ENCODE data around the gene P2RY13. TPM values are rescaled to one million over a fixed set of nuclear protein-coding genes. Genes with fewer than 3 reads are reported as not detected.

The P2RY13 gene
- polyA plus RNA-seq, 1 donor, result 4.9 TPM

DNA sequence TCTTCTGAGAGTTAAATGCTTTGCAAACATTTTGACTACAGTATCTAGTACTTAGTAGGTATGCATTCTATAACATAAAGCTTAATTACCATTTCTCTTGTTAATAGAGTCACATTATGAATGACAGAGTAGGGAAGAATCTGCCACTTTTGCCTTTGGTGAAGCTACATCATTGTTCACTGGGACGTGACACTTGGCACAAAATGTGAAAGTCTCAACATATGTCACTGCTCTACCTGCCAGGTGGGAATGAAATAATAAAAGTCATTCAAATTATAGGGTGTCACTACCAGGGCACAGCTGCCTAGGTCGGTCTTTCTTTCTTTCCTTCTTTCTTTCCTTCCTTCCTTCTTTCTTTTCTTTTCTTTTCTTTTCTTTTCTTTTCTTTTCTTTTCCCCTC, 30.3 kb downstream of the P2RY13 start:
- Histone ChIP-seq H3K27ac (ENCODE audit: low read length) (no peak overlapping the region), H3K36me3 (ENCODE audit: control insufficient read depth, insufficient read depth, low read length) (no peaks in the 10 kb centered on the region), H3K4me1 (ENCODE audit: control insufficient read depth, insufficient read depth, low read length) (no peaks in the 10 kb centered on the region), H3K4me3 (ENCODE audit: low read length) (no peak overlapping the region), H3K27me3 (ENCODE audit: control insufficient read depth, insufficient read depth, low read length) (no peaks in the 10 kb centered on the region), H3K9me3 (ENCODE audit: control insufficient read depth, low read depth, low read length) (no peaks in the 10 kb centered on the region)
- 82% methylated on average over 2 of the region's 2 CpGs for WGBS (ENCODE audit: insufficient coverage, low lambda C conversion rate)
- no peak for DNase-seq

DNA sequence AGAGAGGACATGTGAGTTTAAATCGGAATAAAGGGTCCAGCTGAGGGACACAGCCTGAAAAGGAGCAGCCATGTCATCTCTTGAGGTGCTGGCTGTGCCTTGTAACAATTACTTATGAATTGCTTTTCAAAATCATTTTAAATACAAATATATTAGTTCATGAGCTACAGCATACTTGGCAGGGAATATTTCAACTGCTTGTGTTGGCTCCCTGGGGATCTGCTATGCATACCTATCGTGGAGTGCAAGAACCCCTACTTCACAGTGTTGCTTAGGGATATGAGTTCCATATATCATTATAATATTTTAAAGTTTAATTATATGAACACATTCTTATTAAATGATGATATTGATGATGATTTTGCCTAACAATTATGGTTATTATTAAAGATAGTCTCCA, 31.9 kb downstream of the P2RY13 start:
- Histone ChIP-seq H3K27ac (ENCODE audit: low read length) (no peak overlapping the region), H3K4me3 (ENCODE audit: low read length) (no peak overlapping the region), H3K9me3 (ENCODE audit: control insufficient read depth, low read depth, low read length) (no peaks in the 10 kb centered on the region), H3K27me3 (ENCODE audit: control insufficient read depth, insufficient read depth, low read length) (no peaks in the 10 kb centered on the region), H3K4me1 (ENCODE audit: control insufficient read depth, insufficient read depth, low read length) (no peaks in the 10 kb centered on the region), H3K36me3 (ENCODE audit: control insufficient read depth, insufficient read depth, low read length) (no peaks in the 10 kb centered on the region)
- no peak for DNase-seq
- 43% methylated on average over 1 of the region's 2 CpGs for WGBS (ENCODE audit: insufficient coverage, low lambda C conversion rate)

DNA sequence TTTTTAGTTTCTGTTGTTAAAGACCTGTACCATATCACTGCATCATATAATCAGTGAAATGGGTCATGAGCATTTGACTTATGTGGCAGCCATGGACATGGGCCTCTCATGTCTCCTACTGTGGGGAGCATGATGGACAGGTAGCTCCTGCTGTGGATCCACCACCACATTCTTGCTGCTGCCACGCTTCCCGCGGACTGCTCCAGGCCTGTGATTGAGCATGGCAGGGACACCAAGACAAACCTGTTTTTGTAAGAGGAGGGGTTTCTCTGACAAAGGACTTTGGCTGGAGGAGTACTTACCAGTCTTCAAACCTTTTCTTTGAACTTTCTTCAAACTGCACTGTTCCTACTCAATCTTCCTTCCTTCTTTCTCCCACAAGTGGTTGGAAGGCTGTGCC, 33.1 kb downstream of the P2RY13 start:
- H3K9me3 ChIP-seq (ENCODE audit: control insufficient read depth, low read depth, low read length), result no peaks in the 10 kb centered on the region
- no peaks in the 10 kb centered on the region for H3K4me1 ChIP-seq (ENCODE audit: control insufficient read depth, insufficient read depth, low read length)
- H3K27ac ChIP-seq (ENCODE audit: low read length), result no peak overlapping the region
- H3K36me3 ChIP-seq (ENCODE audit: control insufficient read depth, insufficient read depth, low read length), result no peaks in the 10 kb centered on the region
- no CpG with 5 or more reads among the region's 3 CpGs for WGBS (ENCODE audit: insufficient coverage, low lambda C conversion rate)
- H3K4me3 ChIP-seq (ENCODE audit: low read length), result no peak overlapping the region
- H3K27me3 ChIP-seq (ENCODE audit: control insufficient read depth, insufficient read depth, low read length), result no peaks in the 10 kb centered on the region
- no peak for DNase-seq

DNA sequence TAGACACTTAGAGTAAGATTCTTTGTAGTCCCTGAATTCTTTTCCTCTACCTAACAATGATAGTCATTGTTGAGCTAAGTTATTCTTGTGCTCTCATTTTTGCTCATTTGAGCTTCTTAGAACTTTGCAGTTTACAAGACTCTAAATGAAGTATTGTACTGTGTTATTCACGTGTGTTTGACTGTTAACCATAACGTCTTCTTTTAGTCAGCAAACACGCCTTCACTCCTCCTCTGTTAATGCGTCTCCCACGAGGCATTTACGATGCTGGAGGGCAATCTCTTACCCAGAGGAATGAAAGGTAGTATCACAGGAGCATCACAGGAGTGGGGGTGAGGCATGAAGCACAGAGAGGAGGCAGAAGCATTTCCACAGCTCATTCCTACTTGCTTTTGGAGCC, 36.2 kb downstream of the P2RY13 start:
- DNase-seq, result no peak
- no CpG with 5 or more reads among the region's 6 CpGs for WGBS (ENCODE audit: insufficient coverage, low lambda C conversion rate)
- Histone ChIP-seq H3K27ac (ENCODE audit: low read length) (no peak overlapping the region), H3K36me3 (ENCODE audit: control insufficient read depth, insufficient read depth, low read length) (no peaks in the 10 kb centered on the region), H3K4me1 (ENCODE audit: control insufficient read depth, insufficient read depth, low read length) (no peaks in the 10 kb centered on the region), H3K9me3 (ENCODE audit: control insufficient read depth, low read depth, low read length) (no peaks in the 10 kb centered on the region), H3K27me3 (ENCODE audit: control insufficient read depth, insufficient read depth, low read length) (no peaks in the 10 kb centered on the region), H3K4me3 (ENCODE audit: low read length) (no peak overlapping the region)

DNA sequence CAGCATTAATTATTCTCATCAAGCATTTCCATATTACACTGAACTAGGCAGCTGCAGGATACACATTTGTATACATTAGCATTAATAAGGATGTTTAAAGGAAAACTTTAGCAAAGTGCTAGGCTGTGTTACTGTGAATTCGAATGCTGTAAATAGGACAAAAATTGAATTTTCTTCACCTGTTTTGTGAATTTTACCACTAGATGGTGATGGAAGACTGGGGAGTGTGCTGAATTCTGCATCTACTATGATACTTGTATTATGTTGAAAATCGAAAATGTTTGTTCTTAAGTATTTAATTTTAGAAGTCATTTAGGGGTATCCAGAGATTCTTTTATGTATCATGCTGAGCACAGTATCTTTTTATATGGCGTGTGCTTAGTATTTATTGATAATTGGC, 38.7 kb downstream of the P2RY13 start:
- Histone ChIP-seq H3K27ac (ENCODE audit: low read length) (no peak overlapping the region), H3K27me3 (ENCODE audit: control insufficient read depth, insufficient read depth, low read length) (no peaks in the 10 kb centered on the region), H3K4me1 (ENCODE audit: control insufficient read depth, insufficient read depth, low read length) (no peaks in the 10 kb centered on the region), H3K9me3 (ENCODE audit: control insufficient read depth, low read depth, low read length) (no peaks in the 10 kb centered on the region), H3K36me3 (ENCODE audit: control insufficient read depth, insufficient read depth, low read length) (no peaks in the 10 kb centered on the region), H3K4me3 (ENCODE audit: low read length) (no peak overlapping the region)
- no peak for DNase-seq
- WGBS (ENCODE audit: insufficient coverage, low lambda C conversion rate), result 100% methylated on average over 2 of the region's 3 CpGs

DNA sequence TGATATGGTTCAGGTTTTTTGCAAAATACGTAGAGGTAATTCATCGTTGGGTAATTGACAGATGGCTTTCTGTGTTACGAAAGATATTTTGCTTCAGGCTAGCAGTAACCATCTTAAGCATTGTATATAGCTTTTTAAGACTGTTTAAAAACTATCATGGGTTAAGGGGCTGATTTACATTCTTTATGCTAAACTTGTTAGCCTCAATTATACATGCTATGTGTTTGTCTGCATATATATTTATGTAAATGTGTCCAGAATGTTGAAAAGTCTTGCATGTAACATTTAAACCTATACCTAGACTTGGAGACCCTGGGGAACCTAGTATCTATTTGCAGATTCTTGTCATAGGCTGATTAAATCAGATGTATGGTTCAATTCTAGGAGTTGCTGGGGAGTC, 39.9 kb downstream of the P2RY13 start:
- no peak for DNase-seq

DNA sequence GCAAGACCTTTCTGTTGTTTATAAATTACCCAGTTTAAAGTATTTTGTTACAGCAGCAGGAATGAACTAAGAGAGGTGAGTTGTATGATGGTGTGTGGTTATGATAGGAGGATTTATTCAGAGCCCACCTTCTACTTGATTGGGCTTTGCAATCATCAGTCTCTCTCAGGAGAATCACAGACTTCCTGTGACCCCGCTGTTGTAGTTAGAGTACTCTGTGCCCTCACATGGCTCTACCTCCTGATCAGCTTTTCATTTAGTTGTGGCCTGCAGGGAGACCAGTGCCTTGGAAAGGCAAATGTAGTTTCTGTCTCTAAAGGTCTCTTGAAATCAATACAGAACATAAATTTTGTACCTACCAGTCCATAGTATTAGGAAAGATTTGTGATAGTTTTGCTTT, 43.4 kb downstream of the P2RY13 start:
- H3K27ac ChIP-seq (ENCODE audit: low read length), result no peak overlapping the region
- DNase-seq, result no peak
- H3K9me3 ChIP-seq (ENCODE audit: control insufficient read depth, low read depth, low read length), result no peaks in the 10 kb centered on the region
- no CpG with 5 or more reads among the region's 1 CpG for WGBS (ENCODE audit: insufficient coverage, low lambda C conversion rate)
- no peak overlapping the region for H3K4me3 ChIP-seq (ENCODE audit: low read length)
- no peaks in the 10 kb centered on the region for H3K36me3 ChIP-seq (ENCODE audit: control insufficient read depth, insufficient read depth, low read length)
- H3K4me1 ChIP-seq (ENCODE audit: control insufficient read depth, insufficient read depth, low read length), result no peaks in the 10 kb centered on the region
- no peaks in the 10 kb centered on the region for H3K27me3 ChIP-seq (ENCODE audit: control insufficient read depth, insufficient read depth, low read length)

More for the DNA sequence above, 39.9 kb downstream of the P2RY13 start:
- no peaks in the 10 kb centered on the region for H3K36me3 ChIP-seq (ENCODE audit: control insufficient read depth, insufficient read depth, low read length)
- no peak overlapping the region for H3K4me3 ChIP-seq (ENCODE audit: low read length)
- H3K27me3 ChIP-seq (ENCODE audit: control insufficient read depth, insufficient read depth, low read length), result no peaks in the 10 kb centered on the region
- H3K27ac ChIP-seq (ENCODE audit: low read length), result no peak overlapping the region
- no peaks in the 10 kb centered on the region for H3K4me1 ChIP-seq (ENCODE audit: control insufficient read depth, insufficient read depth, low read length)
- no peaks in the 10 kb centered on the region for H3K9me3 ChIP-seq (ENCODE audit: control insufficient read depth, low read depth, low read length)
- WGBS (ENCODE audit: insufficient coverage, low lambda C conversion rate), result 15% methylated on average over 3 of the region's 3 CpGs

DNA sequence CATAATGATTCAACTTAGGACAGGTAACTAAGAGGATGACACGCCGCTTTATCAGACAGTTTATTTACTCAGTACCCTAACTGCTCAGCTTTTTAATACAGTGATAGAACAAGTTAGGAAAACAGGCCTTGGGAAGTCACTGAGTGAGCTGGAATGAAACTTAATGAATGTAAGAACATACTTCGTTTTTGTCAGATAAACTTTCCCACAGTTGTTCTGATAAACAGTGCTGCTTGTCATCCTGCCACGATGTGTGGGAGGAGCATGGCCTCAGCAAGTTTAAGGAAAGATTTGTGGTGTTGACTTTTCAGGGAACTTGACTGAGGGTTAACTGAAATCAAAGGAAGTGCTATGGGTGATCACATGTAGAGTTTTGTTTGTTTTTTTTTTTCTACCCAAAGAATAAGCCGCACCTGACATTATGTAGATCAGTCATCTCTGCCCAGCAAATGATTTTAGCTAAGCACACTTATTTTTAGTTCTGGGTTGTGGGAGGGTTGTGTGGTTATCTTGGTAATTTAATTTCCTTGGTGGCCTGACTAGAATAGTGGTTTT, 45.4 kb downstream of the P2RY13 start:
- 50% methylated on average over 2 of the region's 5 CpGs for WGBS (ENCODE audit: insufficient coverage, low lambda C conversion rate)
- Histone ChIP-seq H3K4me3 (ENCODE audit: low read length) (no peak overlapping the region), H3K36me3 (ENCODE audit: control insufficient read depth, insufficient read depth, low read length) (no peaks in the 10 kb centered on the region), H3K4me1 (ENCODE audit: control insufficient read depth, insufficient read depth, low read length) (no peaks in the 10 kb centered on the region), H3K27me3 (ENCODE audit: control insufficient read depth, insufficient read depth, low read length) (no peaks in the 10 kb centered on the region), H3K27ac (ENCODE audit: low read length) (no peak overlapping the region), H3K9me3 (ENCODE audit: control insufficient read depth, low read depth, low read length) (no peaks in the 10 kb centered on the region)
- DNase-seq, result peak in 1 of 2 donors; percentile 36

DNA sequence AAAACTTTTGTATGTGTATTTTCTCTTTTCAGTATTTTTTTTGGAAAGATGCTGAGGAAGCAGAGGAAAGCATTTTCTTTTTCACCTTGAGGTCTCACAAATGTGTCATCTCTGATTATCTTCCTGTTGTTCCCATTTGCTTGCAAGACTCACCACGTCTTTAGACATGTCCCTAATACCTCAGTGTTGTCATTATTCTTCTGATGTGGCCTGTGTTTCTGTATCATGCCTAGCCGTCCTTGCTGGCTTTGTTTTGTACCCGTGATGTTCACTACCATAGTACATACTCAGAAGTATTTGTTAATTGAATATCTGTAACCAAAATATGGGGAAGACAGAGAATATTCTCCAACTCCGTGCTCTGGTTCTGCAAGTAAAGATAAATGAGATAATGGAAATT, 46.0 kb downstream of the P2RY13 start:
- Histone ChIP-seq H3K4me1 (ENCODE audit: control insufficient read depth, insufficient read depth, low read length) (no peaks in the 10 kb centered on the region), H3K4me3 (ENCODE audit: low read length) (no peak overlapping the region), H3K27me3 (ENCODE audit: control insufficient read depth, insufficient read depth, low read length) (no peaks in the 10 kb centered on the region), H3K27ac (ENCODE audit: low read length) (no peak overlapping the region), H3K9me3 (ENCODE audit: control insufficient read depth, low read depth, low read length) (no peaks in the 10 kb centered on the region), H3K36me3 (ENCODE audit: control insufficient read depth, insufficient read depth, low read length) (no peaks in the 10 kb centered on the region)
- WGBS (ENCODE audit: insufficient coverage, low lambda C conversion rate), result 75% methylated on average over 1 of the region's 4 CpGs
- no peak for DNase-seq

DNA sequence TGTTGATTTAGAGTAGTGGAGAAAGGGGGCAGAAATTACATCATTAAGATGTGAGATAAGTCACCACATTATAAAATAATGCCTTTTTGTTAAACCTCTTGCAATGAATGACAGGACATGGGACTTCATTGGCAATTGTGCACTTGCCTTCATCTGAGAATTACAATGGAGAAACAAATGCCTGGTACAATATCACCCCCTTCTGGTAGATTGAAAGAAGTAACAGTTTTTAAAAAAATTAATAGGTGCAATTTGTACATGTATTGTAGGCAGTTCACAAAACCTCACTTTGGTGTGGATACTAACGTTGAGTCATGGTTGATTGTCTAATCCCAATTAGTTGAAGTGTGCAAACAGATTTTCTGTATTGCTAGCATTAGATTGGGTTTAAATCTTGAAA, 46.4 kb downstream of the P2RY13 start:
- Histone ChIP-seq H3K27me3 (ENCODE audit: control insufficient read depth, insufficient read depth, low read length) (no peaks in the 10 kb centered on the region), H3K27ac (ENCODE audit: low read length) (no peak overlapping the region)
- no CpG with 5 or more reads among the region's 1 CpG for WGBS (ENCODE audit: insufficient coverage, low lambda C conversion rate)

DNA sequence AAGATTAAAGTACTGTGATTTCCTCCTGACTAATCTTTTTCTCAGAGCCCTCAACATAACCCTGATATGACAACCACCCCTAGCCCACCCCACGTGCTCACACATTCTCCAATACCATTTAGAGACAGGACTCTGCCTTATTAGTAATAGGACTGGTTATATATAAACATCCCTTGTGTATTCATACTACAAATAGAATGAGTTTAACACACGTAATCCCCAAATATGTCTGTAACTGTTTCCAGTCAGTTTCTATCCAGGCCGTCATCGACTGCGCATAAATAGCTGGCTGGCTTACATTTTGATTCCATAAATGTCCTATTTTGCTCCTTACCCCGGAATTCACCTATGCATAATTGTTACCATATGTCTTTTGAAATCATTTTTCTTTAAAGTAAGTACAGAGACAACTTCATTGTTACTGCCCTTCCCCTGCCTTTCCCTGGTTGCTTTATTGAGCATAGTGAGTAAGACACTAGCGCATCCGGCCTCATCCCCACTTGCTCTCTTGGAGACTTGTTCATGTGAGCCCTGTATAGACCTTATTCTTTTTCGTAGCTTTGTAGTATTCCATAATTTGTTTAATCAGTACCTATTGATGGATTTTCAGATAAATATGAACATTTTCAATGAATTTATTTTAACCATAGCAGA, 47.6 kb downstream of the P2RY13 start:
- Histone ChIP-seq H3K27ac (ENCODE audit: low read length) (no peak overlapping the region), H3K9me3 (ENCODE audit: control insufficient read depth, low read depth, low read length) (no peaks in the 10 kb centered on the region), H3K4me3 (ENCODE audit: low read length) (no peak overlapping the region), H3K36me3 (ENCODE audit: control insufficient read depth, insufficient read depth, low read length) (no peaks in the 10 kb centered on the region), H3K4me1 (ENCODE audit: control insufficient read depth, insufficient read depth, low read length) (no peaks in the 10 kb centered on the region), H3K27me3 (ENCODE audit: control insufficient read depth, insufficient read depth, low read length) (no peaks in the 10 kb centered on the region)
- WGBS (ENCODE audit: insufficient coverage, low lambda C conversion rate), result 100% methylated on average over 6 of the region's 9 CpGs
- no peak for DNase-seq

More for the DNA sequence above, 46.4 kb downstream of the P2RY13 start:
- H3K4me3 ChIP-seq (ENCODE audit: low read length), result no peak overlapping the region
- H3K9me3 ChIP-seq (ENCODE audit: control insufficient read depth, low read depth, low read length), result no peaks in the 10 kb centered on the region
- no peaks in the 10 kb centered on the region for H3K4me1 ChIP-seq (ENCODE audit: control insufficient read depth, insufficient read depth, low read length)
- peak; percentile 38 to 44 for DNase-seq
- no peaks in the 10 kb centered on the region for H3K36me3 ChIP-seq (ENCODE audit: control insufficient read depth, insufficient read depth, low read length)

All from large intestine (tissue), 3 donors.